Dendritic cell treated with granulocyte-macrophage colony-stimulating factor and Interleukin-4, amounts not matched to agents 40 ng/mL and 50 ng/mL, for 4 days (primary cell): ENCODE measurements around the gene HORMAD1.
"Not testable (repeated sequence)": the region's sequence is repeated elsewhere in the genome, so short reads cannot be mapped to it uniquely, and the experiment has no call there.

Experiments
- H3K27ac Mint-ChIP-seq: one replicate; pipeline ENCODE4 v1.8.0; 2022; ENCODE audit warnings: mild to moderate bottlenecking, mixed read lengths
- H3K27me3 Mint-ChIP-seq: one replicate; pipeline ENCODE4 v1.8.0; 2022; ENCODE audit warnings: mild to moderate bottlenecking, mixed read lengths
- H3K36me3 Mint-ChIP-seq: one replicate; pipeline ENCODE4 v1.8.0; 2022; ENCODE audit warnings: low read depth, mixed read lengths
- H3K4me1 Mint-ChIP-seq: one replicate; pipeline ENCODE4 v1.8.0; 2022; ENCODE audit warnings: low read depth, mixed read lengths
- H3K4me3 Mint-ChIP-seq: one replicate; pipeline ENCODE4 v1.8.0; 2022; ENCODE audit warnings: mild to moderate bottlenecking, moderate library complexity, mixed read lengths
- H3K9me3 Mint-ChIP-seq: one replicate; pipeline ENCODE4 v1.8.0; 2022; ENCODE audit warnings: mixed read lengths
- intact Hi-C: fragments of 100-400 bp; cut with micrococcal nuclease; formaldehyde crosslinking; loops from one replicate; pipeline ENCODE4 v1.15.0; 2022

HORMAD1 gene

GRCh38 chr1:150730130-150730721 lies 9.5 kb upstream of the HORMAD1 start:
- Mint-ChIP-seq H3K4me3 (no peak overlapping the region), H3K27ac (no peak overlapping the region), H3K9me3 (no peaks in the 10 kb centered on the region), H3K4me1 (no peaks in the 10 kb centered on the region), H3K27me3 (no peaks in the 10 kb centered on the region), H3K36me3 (peaks cover 62% of the 10 kb centered on the region)
- intact Hi-C loops = no loop called here

GRCh38 chr1:150724336-150724735 lies 3.6 kb upstream of the HORMAD1 start:
- Mint-ChIP-seq H3K36me3 (peaks cover 19% of the 10 kb centered on the region), H3K27ac (no peak overlapping the region), H3K4me1 (no peaks in the 10 kb centered on the region), H3K4me3 (no peak overlapping the region), H3K9me3 (peaks cover 7% of the 10 kb centered on the region), H3K27me3 (no peaks in the 10 kb centered on the region)
- intact Hi-C loops = no loop called here

GRCh38 chr1:150720098-150720497 lies 597 bp downstream of the HORMAD1 start:
- Mint-ChIP-seq H3K4me1 (no peaks in the 10 kb centered on the region), H3K4me3 (no peak overlapping the region), H3K27me3 (no peaks in the 10 kb centered on the region), H3K9me3 (peaks cover 7% of the 10 kb centered on the region), H3K27ac (no peak overlapping the region), H3K36me3 (peaks cover 8% of the 10 kb centered on the region)
- intact Hi-C loops = no loop called here

- H3K27me3 Mint-ChIP-seq = no peaks in the 10 kb centered on the region
- H3K9me3 Mint-ChIP-seq = no peaks in the 10 kb centered on the region
- no peak overlapping the region for H3K27ac Mint-ChIP-seq
- intact Hi-C loops = no loop called here
- H3K4me3 Mint-ChIP-seq = no peak overlapping the region
- no peaks in the 10 kb centered on the region for H3K36me3 Mint-ChIP-seq
- no peaks in the 10 kb centered on the region for H3K4me1 Mint-ChIP-seq
Measured at GRCh38 chr1:150718225-150718891, 2.3 kb downstream of the HORMAD1 start.

- H3K36me3 Mint-ChIP-seq, H3K27me3 Mint-ChIP-seq, H3K4me1 Mint-ChIP-seq, intact Hi-C loops, H3K4me3 Mint-ChIP-seq, H3K9me3 Mint-ChIP-seq, H3K27ac Mint-ChIP-seq: not testable (repeated sequence)
Measured at GRCh38 chr1:150709031-150709430, 11.7 kb downstream of the HORMAD1 start.

GRCh38 chr1:150708595-150708994 lies 12.1 kb downstream of the HORMAD1 start:
- no peaks in the 10 kb centered on the region for H3K27me3 Mint-ChIP-seq
- no peak overlapping the region for H3K4me3 Mint-ChIP-seq
- no peak overlapping the region for H3K27ac Mint-ChIP-seq
- peaks cover 6% of the 10 kb centered on the region for H3K36me3 Mint-ChIP-seq
- H3K4me1 Mint-ChIP-seq = no peaks in the 10 kb centered on the region
- intact Hi-C loops = no loop called here
- no peaks in the 10 kb centered on the region for H3K9me3 Mint-ChIP-seq

- Mint-ChIP-seq H3K36me3 (peaks cover 6% of the 10 kb centered on the region), H3K27me3 (no peaks in the 10 kb centered on the region), H3K27ac (no peak overlapping the region), H3K4me3 (no peak overlapping the region), H3K9me3 (no peaks in the 10 kb centered on the region), H3K4me1 (no peaks in the 10 kb centered on the region)
- intact Hi-C loops = no loop called here
Measured at GRCh38 chr1:150706091-150706490, 14.6 kb downstream of the HORMAD1 start.

- peaks cover 6% of the 10 kb centered on the region for H3K36me3 Mint-ChIP-seq
- H3K27ac Mint-ChIP-seq = no peak overlapping the region
- intact Hi-C loops = no loop called here
- no peaks in the 10 kb centered on the region for H3K4me1 Mint-ChIP-seq
- H3K27me3 Mint-ChIP-seq = no peaks in the 10 kb centered on the region
- H3K4me3 Mint-ChIP-seq = no peak overlapping the region
- no peaks in the 10 kb centered on the region for H3K9me3 Mint-ChIP-seq
Measured at GRCh38 chr1:150703427-150703826, 17.3 kb downstream of the HORMAD1 start.

GRCh38 chr1:150696995-150697927 lies 23.4 kb downstream of the HORMAD1 start, which contains the start of gene GOLPH3L:
Gene GOLPH3L, minus strand, starts transcription at chr1:150697154. Its CDS starts 2,316 bp downstream, at chr1:150694838.
- Mint-ChIP-seq H3K27ac (peak within 1 kb of the TSS; percentile 78), H3K36me3 (peaks cover 34% of the 10 kb centered on the region), H3K4me3 (peak within 1 kb of the TSS; percentile 82), H3K9me3 (no peaks in the 10 kb centered on the region), H3K27me3 (no peaks in the 10 kb centered on the region), H3K4me1 (peaks cover 24% of the 10 kb centered on the region)
- intact Hi-C loops = no loop called here

GRCh38 chr1:150696590-150696989 lies 24.1 kb downstream of the HORMAD1 start:
- Mint-ChIP-seq H3K27me3 (no peaks in the 10 kb centered on the region), H3K9me3 (no peaks in the 10 kb centered on the region), H3K27ac (peak overlapping the region; percentile 78), H3K36me3 (peaks cover 36% of the 10 kb centered on the region), H3K4me1 (peaks cover 24% of the 10 kb centered on the region), H3K4me3 (peak overlapping the region; percentile 82)
- intact Hi-C loops = no loop called here

- peaks cover 40% of the 10 kb centered on the region for H3K36me3 Mint-ChIP-seq
- H3K4me1 Mint-ChIP-seq = peaks cover 24% of the 10 kb centered on the region
- intact Hi-C loops = no loop called here
- no peaks in the 10 kb centered on the region for H3K27me3 Mint-ChIP-seq
- H3K4me3 Mint-ChIP-seq = peak overlapping the region; percentile 50
- H3K9me3 Mint-ChIP-seq = no peaks in the 10 kb centered on the region
- H3K27ac Mint-ChIP-seq = peak overlapping the region; percentile 22
Measured at GRCh38 chr1:150696162-150696561, 24.5 kb downstream of the HORMAD1 start.

GRCh38 chr1:150695561-150695960 lies 25.1 kb downstream of the HORMAD1 start:
- no peaks in the 10 kb centered on the region for H3K27me3 Mint-ChIP-seq
- H3K27ac Mint-ChIP-seq = no peak overlapping the region
- intact Hi-C loops = no loop called here
- peaks cover 24% of the 10 kb centered on the region for H3K4me1 Mint-ChIP-seq
- no peaks in the 10 kb centered on the region for H3K9me3 Mint-ChIP-seq
- no peak overlapping the region for H3K4me3 Mint-ChIP-seq
- H3K36me3 Mint-ChIP-seq = peaks cover 43% of the 10 kb centered on the region

- Mint-ChIP-seq H3K36me3 (peaks cover 57% of the 10 kb centered on the region), H3K27me3 (no peaks in the 10 kb centered on the region), H3K9me3 (no peaks in the 10 kb centered on the region), H3K4me1 (peaks cover 21% of the 10 kb centered on the region), H3K4me3 (no peak overlapping the region), H3K27ac (no peak overlapping the region)
- intact Hi-C loops = no loop called here
Measured at GRCh38 chr1:150692720-150693119, 28.0 kb downstream of the HORMAD1 start.

- Mint-ChIP-seq H3K4me3 (no peak overlapping the region), H3K9me3 (no peaks in the 10 kb centered on the region), H3K27ac (no peak overlapping the region), H3K27me3 (no peaks in the 10 kb centered on the region), H3K4me1 (no peaks in the 10 kb centered on the region), H3K36me3 (peaks cover 41% of the 10 kb centered on the region)
- intact Hi-C loops = no loop called here
Measured at GRCh38 chr1:150688763-150689162, 31.9 kb downstream of the HORMAD1 start.
